NCI-H1436 (cell line): Measurements from ENCODE around the gene SLC50A1.

Source experiments
- DNase-seq: peaks from one replicate; lab custom pipeline; 2025; lab: John Stamatoyannopoulos, UW

The SLC50A1 gene

GRCh38 chr1:155184835-155185782 is 49.5 kb downstream of the SLC50A1 start:
- no peak for DNase-seq

- no peak for DNase-seq
These were observed 50.1 kb downstream of the SLC50A1 start for GRCh38 chr1:155185783-155186066.

GRCh38 chr1:155186067-155186793 is 50.6 kb downstream of the SLC50A1 start:
- no peak for DNase-seq

GRCh38 chr1:155186794-155187455 is 51.3 kb downstream of the SLC50A1 start:
- DNase-seq: peak; percentile 72

GRCh38 chr1:155187456-155187891 is 51.8 kb downstream of the SLC50A1 start:
- no peak for DNase-seq

GRCh38 chr1:155188268-155188667 is 52.6 kb downstream of the SLC50A1 start:
- DNase-seq: no peak
